ENCODE data around the gene KLK2. TPM values are rescaled to one million over a fixed set of nuclear protein-coding genes. Genes with fewer than 3 reads are reported as not detected.

The KLK2 gene
- total RNA-seq, 1 donor from 2014 or later: not detected

DNA sequence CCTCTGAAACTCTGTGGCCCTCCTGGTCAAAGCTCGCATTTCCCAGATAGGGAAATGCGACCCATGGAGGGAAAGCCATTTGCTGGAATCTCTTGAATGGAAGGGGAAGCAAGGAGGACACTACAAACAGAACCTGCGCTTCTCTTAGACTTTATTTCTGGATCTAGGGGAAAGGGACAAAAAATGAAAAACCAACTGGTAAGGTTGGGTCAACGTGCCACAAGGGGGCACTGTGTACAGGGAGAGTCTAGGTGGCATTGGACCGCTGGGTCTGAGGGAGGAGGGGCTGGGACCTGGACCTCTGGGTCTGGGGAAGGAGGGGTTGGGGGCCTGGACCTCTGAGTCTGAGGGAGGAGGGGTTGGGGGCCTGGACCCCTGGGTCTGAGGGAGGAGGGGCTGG lies 33.0 kb downstream of the KLK2 start:
- TF ChIP-seq, protein P1, sequence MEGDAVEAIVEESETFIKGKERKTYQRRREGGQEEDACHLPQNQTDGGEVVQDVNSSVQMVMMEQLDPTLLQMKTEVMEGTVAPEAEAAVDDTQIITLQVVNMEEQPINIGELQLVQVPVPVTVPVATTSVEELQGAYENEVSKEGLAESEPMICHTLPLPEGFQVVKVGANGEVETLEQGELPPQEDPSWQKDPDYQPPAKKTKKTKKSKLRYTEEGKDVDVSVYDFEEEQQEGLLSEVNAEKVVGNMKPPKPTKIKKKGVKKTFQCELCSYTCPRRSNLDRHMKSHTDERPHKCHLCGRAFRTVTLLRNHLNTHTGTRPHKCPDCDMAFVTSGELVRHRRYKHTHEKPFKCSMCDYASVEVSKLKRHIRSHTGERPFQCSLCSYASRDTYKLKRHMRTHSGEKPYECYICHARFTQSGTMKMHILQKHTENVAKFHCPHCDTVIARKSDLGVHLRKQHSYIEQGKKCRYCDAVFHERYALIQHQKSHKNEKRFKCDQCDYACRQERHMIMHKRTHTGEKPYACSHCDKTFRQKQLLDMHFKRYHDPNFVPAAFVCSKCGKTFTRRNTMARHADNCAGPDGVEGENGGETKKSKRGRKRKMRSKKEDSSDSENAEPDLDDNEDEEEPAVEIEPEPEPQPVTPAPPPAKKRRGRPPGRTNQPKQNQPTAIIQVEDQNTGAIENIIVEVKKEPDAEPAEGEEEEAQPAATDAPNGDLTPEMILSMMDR (IDR thresholded peaks at IDR 0.05; ENCODE audit: insufficient read depth, low read length, poor library complexity, severe bottlenecking): peak; percentile 48
- Histone ChIP-seq H3K27me3 (ENCODE audit: control insufficient read depth, insufficient read depth, low read length) (peaks cover 30% of the 10 kb centered on the region), H3K36me3 (ENCODE audit: control insufficient read depth, insufficient read depth, low read length) (no peaks in the 10 kb centered on the region), H3K4me3 (ENCODE audit: low read depth, low read length) (no peak overlapping the region)
- no peak for DNase-seq (ENCODE audit: low read depth)

DNA sequence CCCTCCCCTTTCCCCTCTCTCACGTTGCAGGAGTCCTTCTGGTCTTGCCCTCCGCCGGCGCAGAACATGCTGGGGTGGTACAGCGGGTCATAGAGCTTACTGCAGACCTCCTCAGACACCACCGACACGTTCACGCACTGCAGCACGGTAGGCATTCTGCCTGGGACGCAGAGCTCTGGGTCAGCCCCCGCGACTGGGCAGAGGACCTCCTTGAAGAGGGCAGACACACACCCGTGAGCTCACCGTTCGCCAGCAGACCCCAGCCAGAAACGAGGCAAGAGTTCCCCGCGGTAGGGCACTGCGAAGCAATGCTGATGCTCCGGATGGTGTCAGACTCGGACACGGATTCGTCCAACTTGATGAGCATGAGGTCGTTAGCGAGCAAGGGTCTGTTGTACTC lies 35.1 kb downstream of the KLK2 start:
- peaks cover 49% of the 10 kb centered on the region for H3K27me3 ChIP-seq (ENCODE audit: control insufficient read depth, insufficient read depth, low read length)
- DNase-seq (ENCODE audit: low read depth): no peak
- no peak overlapping the region for H3K4me3 ChIP-seq (ENCODE audit: low read depth, low read length)
- TF ChIP-seq, protein P1 (IDR thresholded peaks at IDR 0.05; ENCODE audit: insufficient read depth, low read length, poor library complexity, severe bottlenecking): no peak
- no peaks in the 10 kb centered on the region for H3K36me3 ChIP-seq (ENCODE audit: control insufficient read depth, insufficient read depth, low read length)

DNA sequence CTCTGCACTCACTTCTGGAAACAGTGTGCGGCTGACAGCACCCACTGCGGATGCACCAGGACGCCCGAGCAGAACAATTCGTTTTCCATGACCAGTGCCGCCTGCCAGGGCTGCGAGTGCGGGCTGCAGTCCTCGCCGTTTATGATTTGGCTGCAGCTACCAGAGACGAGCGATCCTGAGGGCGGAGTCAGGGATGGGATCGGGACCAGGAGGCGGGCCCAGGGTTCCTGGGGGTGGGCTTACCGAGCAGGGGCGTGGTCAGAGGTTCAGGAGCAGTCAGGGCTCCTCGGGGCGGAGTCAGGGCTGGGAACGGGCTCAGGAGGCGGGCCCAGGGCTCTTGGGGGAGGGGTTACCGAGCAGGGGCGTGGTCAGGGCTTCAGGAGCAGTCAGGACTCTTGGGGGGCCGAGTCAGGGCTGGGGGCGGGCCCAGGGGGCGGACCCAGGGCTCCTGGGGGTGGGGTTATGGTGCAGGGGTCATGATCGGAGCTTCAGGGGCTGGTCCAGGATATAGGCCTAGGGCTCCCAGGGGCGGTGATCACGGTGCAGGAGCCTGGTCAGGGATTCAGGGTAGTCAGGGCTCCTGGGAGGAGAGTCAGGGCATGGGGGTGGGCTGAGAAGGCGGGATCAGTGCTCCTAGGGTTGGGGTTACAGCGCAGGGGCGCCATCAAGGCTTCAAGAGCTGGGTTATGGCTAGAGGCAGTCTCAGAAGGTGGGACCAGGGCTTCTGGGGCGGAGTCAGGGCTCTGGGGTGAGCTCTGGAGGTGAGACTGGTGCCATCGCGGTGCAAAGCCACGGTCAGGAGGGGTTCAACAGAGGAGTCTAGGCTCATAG lies 36.2 kb downstream of the KLK2 start:
- Histone ChIP-seq H3K36me3 (ENCODE audit: control insufficient read depth, insufficient read depth, low read length) (no peaks in the 10 kb centered on the region), H3K4me3 (ENCODE audit: low read depth, low read length) (no peak overlapping the region), H3K27me3 (ENCODE audit: control insufficient read depth, insufficient read depth, low read length) (peaks cover 50% of the 10 kb centered on the region)
- TF ChIP-seq, protein P1 (IDR thresholded peaks at IDR 0.05; ENCODE audit: insufficient read depth, low read length, poor library complexity, severe bottlenecking): no peak
- no peak for DNase-seq (ENCODE audit: low read depth)

DNA sequence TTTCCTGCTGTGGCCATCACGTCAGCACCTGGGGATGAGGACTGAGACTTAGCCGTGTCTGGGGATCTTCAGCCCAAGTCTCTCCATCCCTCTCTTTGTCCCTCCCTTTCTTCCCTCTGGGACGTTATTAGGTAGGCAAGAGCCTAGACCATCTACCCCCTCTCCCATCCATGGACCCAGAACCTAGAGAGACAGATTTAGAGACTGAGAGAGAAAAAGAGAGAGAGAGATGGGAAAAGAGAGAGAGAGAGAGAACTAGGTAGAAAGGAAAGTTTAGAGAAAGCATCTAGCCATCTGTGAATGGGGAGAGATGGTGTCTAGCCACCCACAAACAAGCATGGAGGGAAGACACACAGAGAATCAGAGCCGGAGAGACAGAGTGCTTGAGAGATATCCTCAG lies 37.5 kb downstream of the KLK2 start:
- DNase-seq (ENCODE audit: low read depth): no peak
- Histone ChIP-seq H3K4me3 (ENCODE audit: low read depth, low read length) (no peak overlapping the region), H3K27me3 (ENCODE audit: control insufficient read depth, insufficient read depth, low read length) (peaks cover 50% of the 10 kb centered on the region), H3K36me3 (ENCODE audit: control insufficient read depth, insufficient read depth, low read length) (no peaks in the 10 kb centered on the region)
- TF ChIP-seq, protein P1 (IDR thresholded peaks at IDR 0.05; ENCODE audit: insufficient read depth, low read length, poor library complexity, severe bottlenecking): no peak

DNA sequence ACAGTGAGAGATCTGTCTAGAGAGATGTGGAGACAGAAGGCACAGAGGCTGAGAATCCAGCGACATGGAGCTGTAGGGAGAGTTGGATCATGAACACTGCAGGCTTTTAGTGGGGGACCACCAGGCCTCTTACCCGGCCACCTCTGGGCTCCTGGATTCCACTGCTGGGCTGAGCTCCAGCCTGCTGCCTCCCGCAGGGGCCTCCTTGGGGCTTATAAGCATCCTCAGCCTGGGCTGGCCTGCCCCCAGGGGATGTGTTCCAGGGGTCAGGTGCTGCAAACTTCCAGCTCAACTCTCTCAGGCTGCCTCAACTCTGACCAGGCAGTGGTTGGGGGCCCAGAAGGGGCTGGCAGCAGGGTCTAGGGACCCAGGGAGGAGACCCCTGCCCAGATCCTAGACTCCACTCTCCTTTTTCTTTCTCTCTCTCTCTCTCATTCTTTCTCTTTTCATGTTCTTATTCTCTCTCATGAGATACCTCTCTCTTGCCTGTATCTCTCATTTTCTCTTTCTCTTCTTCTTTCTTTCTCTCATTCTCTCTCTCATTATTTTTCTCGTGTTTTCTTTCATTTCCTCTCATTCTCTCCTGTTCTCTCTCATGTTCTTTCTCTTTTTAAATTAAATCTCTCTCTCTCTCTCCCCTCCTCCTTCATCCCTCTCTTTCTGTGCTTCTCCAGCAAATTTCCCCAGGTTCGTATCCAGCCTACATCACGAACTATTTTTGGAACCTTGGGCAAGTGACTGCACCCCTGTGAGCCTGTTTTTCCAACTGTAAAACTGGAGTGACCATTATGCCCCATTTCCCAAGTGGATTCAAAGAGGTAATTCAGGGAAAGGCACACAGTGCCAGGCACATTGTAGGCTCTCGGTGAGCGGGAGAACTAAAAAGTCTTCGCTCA lies 38.2 kb downstream of the KLK2 start, which contains the start of gene KLK4:
TSS of gene KLK4 (minus strand) at position 190 of the 896 bp plus-strand sequence. CDS start 657 bp downstream, outside the sequence.
- TF ChIP-seq, protein P1 (IDR thresholded peaks at IDR 0.05; ENCODE audit: insufficient read depth, low read length, poor library complexity, severe bottlenecking): no peak
- no peak within 1 kb of the TSS for H3K4me3 ChIP-seq (ENCODE audit: low read depth, low read length)
- no peak for DNase-seq (ENCODE audit: low read depth)
- H3K27me3 ChIP-seq (ENCODE audit: control insufficient read depth, insufficient read depth, low read length): peaks cover 54% of the 10 kb centered on the region
- H3K36me3 ChIP-seq (ENCODE audit: control insufficient read depth, insufficient read depth, low read length): no peaks in the 10 kb centered on the region
